Muscle of arm (tissue), 12 donors: ENCODE results near the gene HTR5A. TPM values are rescaled to one million over a fixed set of nuclear protein-coding genes. Genes with fewer than 3 reads are reported as not detected.

Experiments
- DNase-seq: peaks from one replicate; pipeline ENCODE4 v3.0.0-alpha.2; 2013
- polyA plus RNA-seq, 12 donors: library from polyadenylated mRNA; unstranded; fragments of 120-200 nt; gene quantifications; one replicate each; pipeline ENCODE4 v1.2.1, GENCODE V29; 2013; ENCODE audit not compliant: insufficient read length in 12 of 12

HTR5A gene
- polyA plus RNA-seq, 12 donors, result not detected

GRCh38 chr7:155090684-155091083 lies 20.6 kb downstream of the HTR5A start:
- DNase-seq, result no peak

GRCh38 chr7:155093596-155093995 lies 23.5 kb downstream of the HTR5A start:
- no peak for DNase-seq

GRCh38 chr7:155094636-155095135 lies 24.6 kb downstream of the HTR5A start:
- no peak for DNase-seq

GRCh38 chr7:155097338-155097737 lies 27.2 kb downstream of the HTR5A start:
- no peak for DNase-seq

GRCh38 chr7:155103839-155104238 lies 33.7 kb downstream of the HTR5A start:
- no peak for DNase-seq

GRCh38 chr7:155104913-155105312 lies 34.8 kb downstream of the HTR5A start:
- no peak for DNase-seq

- no peak for DNase-seq
Observed at GRCh38 chr7:155106356-155106755, 36.2 kb downstream of the HTR5A start.

GRCh38 chr7:155107126-155107525 lies 37.0 kb downstream of the HTR5A start:
- no peak for DNase-seq

- no peak for DNase-seq
Observed at GRCh38 chr7:155108144-155108901, 38.2 kb downstream of the HTR5A start.

- no peak for DNase-seq
Observed at GRCh38 chr7:155109121-155109520, 39.0 kb downstream of the HTR5A start.

GRCh38 chr7:155115288-155115687 lies 45.2 kb downstream of the HTR5A start:
- no peak for DNase-seq

GRCh38 chr7:155119801-155120382 lies 49.8 kb downstream of the HTR5A start:
- DNase-seq, result no peak

GRCh38 chr7:155120460-155120859 lies 50.3 kb downstream of the HTR5A start:
- no peak for DNase-seq

- DNase-seq, result no peak
Observed at GRCh38 chr7:155122831-155123230, 52.7 kb downstream of the HTR5A start.

- DNase-seq, result no peak
Observed at GRCh38 chr7:155123413-155123812, 53.3 kb downstream of the HTR5A start.

- no peak for DNase-seq
Observed at GRCh38 chr7:155124706-155125105, 54.6 kb downstream of the HTR5A start.

GRCh38 chr7:155129186-155129585 lies 59.1 kb downstream of the HTR5A start:
- DNase-seq, result no peak

GRCh38 chr7:155129789-155130188 lies 59.7 kb downstream of the HTR5A start:
- DNase-seq, result no peak

- no peak for DNase-seq
Observed at GRCh38 chr7:155130493-155130892, 60.4 kb downstream of the HTR5A start.

GRCh38 chr7:155131090-155131489 lies 61.0 kb downstream of the HTR5A start:
- DNase-seq, result no peak

GRCh38 chr7:155132431-155132830 lies 62.3 kb downstream of the HTR5A start:
- no peak for DNase-seq

GRCh38 chr7:155136619-155137243 lies 66.6 kb downstream of the HTR5A start:
- DNase-seq, result no peak
